Transverse colon (tissue), 3 donors: ENCODE measurements around the gene TMEM9.

Experiments used
- CTCF ChIP-seq, 5 experiments: fragments of 200-600 bp in 3 of 5; fragments of 450-650 bp in 2 of 5; sonication (generic) in 3 of 5; IDR thresholded peaks; 1 replicate in 2 of 5; 2 replicates in 3 of 5; pipeline ENCODE4 v1.5.1; 2016 to 2017; ENCODE audit warnings: antibody characterized with exemption in 5 of 5, inconsistent platforms in 3 of 5, mild to moderate bottlenecking in 2 of 5, moderate library complexity in 1 of 5
- EP300 ChIP-seq: sonication (generic); formaldehyde crosslinking; IDR thresholded peaks from one replicate; pipeline ENCODE4 v1.6.1; 2017; ENCODE audit warnings: antibody characterized with exemption, low read depth

- TF ChIP-seq EP300 (no peak), CTCF (IDR thresholded peaks at IDR 0.05) (no peak)
Measured at GRCh38 chr1:201095581-201095980, 58.7 kb downstream of the TMEM9 start.
